ENCODE results near the gene JTB.

The JTB gene

GRCh38 chr1:153936011-153936802 is 41.3 kb downstream of the JTB start:
- no peaks in the 10 kb centered on the region for H3K9me3 ChIP-seq (ENCODE audit: control insufficient read depth in 5 of 5, low read length in 5 of 5)
- no peak overlapping the region for H3K27ac ChIP-seq (ENCODE audit: low read depth, low read length)
- H3K27me3 ChIP-seq (ENCODE audit: control insufficient read depth in 5 of 5, insufficient read depth in 4 of 5, low read length in 5 of 5): no peaks in the 10 kb centered on the region
- H3K9ac ChIP-seq (ENCODE audit: low read length in 5 of 5): no peak overlapping the region
- H3K4me3 ChIP-seq (ENCODE audit: low read depth in 1 of 5, low read length in 5 of 5): no peak overlapping the region
- H3K36me3 ChIP-seq (ENCODE audit: control insufficient read depth in 5 of 5, insufficient read depth in 5 of 5, low read length in 5 of 5): peaks cover 0 to 90% (median 86%) of the 10 kb centered on the region in 5 donors
- no peaks in the 10 kb centered on the region for H3K4me1 ChIP-seq (ENCODE audit: control insufficient read depth in 5 of 5, insufficient read depth in 5 of 5, low read length in 5 of 5)

- H3K36me3 ChIP-seq (ENCODE audit: control insufficient read depth in 5 of 5, insufficient read depth in 5 of 5, low read length in 5 of 5): peaks cover 0 to 90% (median 85%) of the 10 kb centered on the region in 5 donors
- no peaks in the 10 kb centered on the region for H3K9me3 ChIP-seq (ENCODE audit: control insufficient read depth in 5 of 5, low read length in 5 of 5)
Observed at GRCh38 chr1:153934746-153935145, 42.7 kb downstream of the JTB start.

GRCh38 chr1:153933955-153934354 is 43.5 kb downstream of the JTB start:
- Histone ChIP-seq H3K4me3 (ENCODE audit: low read depth in 1 of 5, low read length in 5 of 5) (no peak overlapping the region), H3K9me3 (ENCODE audit: control insufficient read depth in 5 of 5, low read length in 5 of 5) (no peaks in the 10 kb centered on the region), H3K36me3 (ENCODE audit: control insufficient read depth in 5 of 5, insufficient read depth in 5 of 5, low read length in 5 of 5) (peaks cover 0 to 90% (median 84%) of the 10 kb centered on the region in 5 donors), H3K27me3 (ENCODE audit: control insufficient read depth in 5 of 5, insufficient read depth in 4 of 5, low read length in 5 of 5) (no peaks in the 10 kb centered on the region), H3K4me1 (ENCODE audit: control insufficient read depth in 5 of 5, insufficient read depth in 5 of 5, low read length in 5 of 5) (peaks cover 0 to 7% (median 3%) of the 10 kb centered on the region in 5 donors), H3K27ac (ENCODE audit: low read depth, low read length) (no peak overlapping the region), H3K9ac (ENCODE audit: low read length in 5 of 5) (no peak overlapping the region)

More at GRCh38 chr1:153934746-153935145, 42.7 kb downstream of the JTB start:
- no peaks in the 10 kb centered on the region for H3K4me1 ChIP-seq (ENCODE audit: control insufficient read depth in 5 of 5, insufficient read depth in 5 of 5, low read length in 5 of 5)
- no peaks in the 10 kb centered on the region for H3K27me3 ChIP-seq (ENCODE audit: control insufficient read depth in 5 of 5, insufficient read depth in 4 of 5, low read length in 5 of 5)
- H3K27ac ChIP-seq (ENCODE audit: low read depth, low read length): no peak overlapping the region
- no peak overlapping the region for H3K9ac ChIP-seq (ENCODE audit: low read length in 5 of 5)
- no peak overlapping the region for H3K4me3 ChIP-seq (ENCODE audit: low read depth in 1 of 5, low read length in 5 of 5)

- Histone ChIP-seq H3K27ac (ENCODE audit: low read depth, low read length) (no peak overlapping the region), H3K9me3 (ENCODE audit: control insufficient read depth in 5 of 5, low read length in 5 of 5) (no peaks in the 10 kb centered on the region), H3K27me3 (ENCODE audit: control insufficient read depth in 5 of 5, insufficient read depth in 4 of 5, low read length in 5 of 5) (no peaks in the 10 kb centered on the region), H3K9ac (ENCODE audit: low read length in 5 of 5) (no peak overlapping the region), H3K4me1 (ENCODE audit: control insufficient read depth in 5 of 5, insufficient read depth in 5 of 5, low read length in 5 of 5) (peaks cover 0 to 13% (median 4%) of the 10 kb centered on the region in 5 donors), H3K4me3 (ENCODE audit: low read depth in 1 of 5, low read length in 5 of 5) (no peak overlapping the region), H3K36me3 (ENCODE audit: control insufficient read depth in 5 of 5, insufficient read depth in 5 of 5, low read length in 5 of 5) (peaks cover 0 to 87% (median 83%) of the 10 kb centered on the region in 5 donors)
Observed at GRCh38 chr1:153933430-153933829, 44.0 kb downstream of the JTB start.

- Histone ChIP-seq H3K4me3 (ENCODE audit: low read depth in 1 of 5, low read length in 5 of 5) (no peak overlapping the region), H3K27me3 (ENCODE audit: control insufficient read depth in 5 of 5, insufficient read depth in 4 of 5, low read length in 5 of 5) (no peaks in the 10 kb centered on the region), H3K9me3 (ENCODE audit: control insufficient read depth in 5 of 5, low read length in 5 of 5) (no peaks in the 10 kb centered on the region), H3K36me3 (ENCODE audit: control insufficient read depth in 5 of 5, insufficient read depth in 5 of 5, low read length in 5 of 5) (peaks cover 0 to 80% (median 77%) of the 10 kb centered on the region in 5 donors), H3K27ac (ENCODE audit: low read depth, low read length) (no peak overlapping the region), H3K4me1 (ENCODE audit: control insufficient read depth in 5 of 5, insufficient read depth in 5 of 5, low read length in 5 of 5) (peaks cover 0 to 16% (median 7%) of the 10 kb centered on the region in 5 donors), H3K9ac (ENCODE audit: low read length in 5 of 5) (no peak overlapping the region)
Observed at GRCh38 chr1:153932156-153933131, 45.0 kb downstream of the JTB start.

GRCh38 chr1:153929981-153930948 is 47.2 kb downstream of the JTB start:
- Histone ChIP-seq H3K4me3 (ENCODE audit: low read depth in 1 of 5, low read length in 5 of 5) (no peak overlapping the region), H3K27ac (ENCODE audit: low read depth, low read length) (peak overlapping the region; percentile 57), H3K9ac (ENCODE audit: low read length in 5 of 5) (no peak overlapping the region), H3K36me3 (ENCODE audit: control insufficient read depth in 5 of 5, insufficient read depth in 5 of 5, low read length in 5 of 5) (peaks cover 0 to 58% (median 56%) of the 10 kb centered on the region in 5 donors), H3K9me3 (ENCODE audit: control insufficient read depth in 5 of 5, low read length in 5 of 5) (no peaks in the 10 kb centered on the region), H3K27me3 (ENCODE audit: control insufficient read depth in 5 of 5, insufficient read depth in 4 of 5, low read length in 5 of 5) (no peaks in the 10 kb centered on the region), H3K4me1 (ENCODE audit: control insufficient read depth in 5 of 5, insufficient read depth in 5 of 5, low read length in 5 of 5) (peaks cover 0 to 16% (median 7%) of the 10 kb centered on the region in 5 donors)

- no peaks in the 10 kb centered on the region for H3K9me3 ChIP-seq (ENCODE audit: control insufficient read depth in 5 of 5, low read length in 5 of 5)
- no peak overlapping the region for H3K4me3 ChIP-seq (ENCODE audit: low read depth in 1 of 5, low read length in 5 of 5)
- H3K4me1 ChIP-seq (ENCODE audit: control insufficient read depth in 5 of 5, insufficient read depth in 5 of 5, low read length in 5 of 5): peaks cover 0 to 16% (median 7%) of the 10 kb centered on the region in 5 donors
- H3K9ac ChIP-seq (ENCODE audit: low read length in 5 of 5): no peak overlapping the region
- peaks cover 0 to 51% (median 50%) of the 10 kb centered on the region in 5 donors for H3K36me3 ChIP-seq (ENCODE audit: control insufficient read depth in 5 of 5, insufficient read depth in 5 of 5, low read length in 5 of 5)
- no peaks in the 10 kb centered on the region for H3K27me3 ChIP-seq (ENCODE audit: control insufficient read depth in 5 of 5, insufficient read depth in 4 of 5, low read length in 5 of 5)
- peak overlapping the region; percentile 57 for H3K27ac ChIP-seq (ENCODE audit: low read depth, low read length)
Observed at GRCh38 chr1:153929426-153929825, 48.0 kb downstream of the JTB start.

GRCh38 chr1:153928791-153929341 is 48.6 kb downstream of the JTB start:
- Histone ChIP-seq H3K27me3 (ENCODE audit: control insufficient read depth in 5 of 5, insufficient read depth in 4 of 5, low read length in 5 of 5) (no peaks in the 10 kb centered on the region), H3K27ac (ENCODE audit: low read depth, low read length) (peak overlapping the region; percentile 57), H3K9ac (ENCODE audit: low read length in 5 of 5) (no peak overlapping the region), H3K9me3 (ENCODE audit: control insufficient read depth in 5 of 5, low read length in 5 of 5) (no peaks in the 10 kb centered on the region), H3K4me1 (ENCODE audit: control insufficient read depth in 5 of 5, insufficient read depth in 5 of 5, low read length in 5 of 5) (peaks cover 1 to 17% (median 9%) of the 10 kb centered on the region in 5 donors), H3K4me3 (ENCODE audit: low read depth in 1 of 5, low read length in 5 of 5) (no peak overlapping the region), H3K36me3 (ENCODE audit: control insufficient read depth in 5 of 5, insufficient read depth in 5 of 5, low read length in 5 of 5) (peaks cover 0 to 45% (median 44%) of the 10 kb centered on the region in 5 donors)

- Histone ChIP-seq H3K27me3 (ENCODE audit: control insufficient read depth in 5 of 5, insufficient read depth in 4 of 5, low read length in 5 of 5) (no peaks in the 10 kb centered on the region), H3K4me3 (ENCODE audit: low read depth in 1 of 5, low read length in 5 of 5) (no peak overlapping the region), H3K4me1 (ENCODE audit: control insufficient read depth in 5 of 5, insufficient read depth in 5 of 5, low read length in 5 of 5) (peaks cover 1 to 24% (median 15%) of the 10 kb centered on the region in 5 donors), H3K36me3 (ENCODE audit: control insufficient read depth in 5 of 5, insufficient read depth in 5 of 5, low read length in 5 of 5) (peaks cover 0 to 39% (median 38%) of the 10 kb centered on the region in 5 donors), H3K27ac (ENCODE audit: low read depth, low read length) (peak overlapping the region; percentile 54), H3K9me3 (ENCODE audit: control insufficient read depth in 5 of 5, low read length in 5 of 5) (no peaks in the 10 kb centered on the region), H3K9ac (ENCODE audit: low read length in 5 of 5) (no peak overlapping the region)
Observed at GRCh38 chr1:153928245-153928644, 49.2 kb downstream of the JTB start.
